ENCODE results near the gene ITPRIPL1.

ITPRIPL1 gene

DNA sequence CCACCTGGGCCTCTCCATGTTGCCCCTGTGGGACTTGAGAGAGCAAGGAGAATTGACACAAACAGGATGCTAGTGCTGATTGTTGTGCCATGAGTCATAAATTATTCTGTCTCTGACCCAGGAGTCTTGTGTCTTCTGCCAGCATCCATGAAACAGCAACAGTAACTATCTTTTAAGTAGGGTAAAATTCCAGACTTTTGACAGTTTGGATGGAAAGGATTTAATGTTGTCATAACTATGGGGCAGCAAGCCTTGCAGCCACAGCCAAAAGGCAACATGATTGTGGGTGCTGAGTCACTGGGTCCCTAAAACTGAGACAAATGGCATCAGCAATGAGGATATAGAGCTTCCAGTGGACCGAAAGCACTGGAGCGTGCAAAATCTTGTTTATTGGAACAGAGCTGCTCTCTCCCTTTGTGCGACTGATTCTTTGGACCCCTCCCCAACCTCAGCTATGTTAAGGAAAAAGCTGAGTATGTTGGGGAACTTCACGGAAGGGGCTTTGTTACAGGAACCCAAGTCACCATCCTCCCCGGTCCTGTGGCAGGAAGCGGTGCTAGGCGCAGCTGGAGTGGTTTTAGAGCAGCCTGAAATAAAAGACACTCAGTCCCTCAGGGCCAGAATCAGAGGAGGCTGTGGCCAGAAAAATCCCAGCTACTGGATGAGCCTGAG, 9.6 kb upstream of the ITPRIPL1 start:
- no peaks in the 10 kb centered on the region for H3K9me3 Mint-ChIP-seq
- peaks cover 9% of the 10 kb centered on the region for H3K36me3 Mint-ChIP-seq (ENCODE audit: low read depth)
- peak; percentile 40 for ATAC-seq
- H3K4me3 Mint-ChIP-seq, result peak overlapping the region; percentile 34
- H3K4me1 Mint-ChIP-seq, result peaks cover 50% of the 10 kb centered on the region
- H3K27me3 Mint-ChIP-seq, result no peaks in the 10 kb centered on the region
- H3K27ac Mint-ChIP-seq, result peak overlapping the region; percentile 69
- peak; percentile 23 for DNase-seq

DNA sequence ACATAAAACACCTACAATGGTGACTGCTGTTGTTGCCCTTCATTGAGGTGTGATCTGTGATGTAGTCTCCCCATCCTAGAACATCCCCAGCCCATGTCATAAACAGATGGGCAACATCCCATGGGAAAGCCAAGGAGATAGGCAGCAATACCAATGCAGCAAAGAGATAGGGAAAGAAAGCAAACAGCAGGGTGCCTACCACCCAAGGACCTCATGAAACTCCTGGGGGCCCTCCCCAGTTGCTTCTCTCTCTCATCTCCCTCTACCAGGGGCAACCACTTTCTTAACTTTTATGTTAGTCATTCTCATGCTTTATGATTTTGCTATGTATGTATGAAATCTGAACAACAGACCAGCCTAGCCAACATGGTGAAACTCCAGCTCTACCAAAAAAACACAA, 8.1 kb upstream of the ITPRIPL1 start:
- Mint-ChIP-seq H3K27me3 (peaks cover under 1% of the 10 kb centered on the region), H3K9me3 (no peaks in the 10 kb centered on the region), H3K4me3 (no peak overlapping the region), H3K4me1 (peaks cover 57% of the 10 kb centered on the region), H3K36me3 (ENCODE audit: low read depth) (peaks cover 9% of the 10 kb centered on the region), H3K27ac (no peak overlapping the region)
- DNase-seq (no peak), ATAC-seq (no peak)

DNA sequence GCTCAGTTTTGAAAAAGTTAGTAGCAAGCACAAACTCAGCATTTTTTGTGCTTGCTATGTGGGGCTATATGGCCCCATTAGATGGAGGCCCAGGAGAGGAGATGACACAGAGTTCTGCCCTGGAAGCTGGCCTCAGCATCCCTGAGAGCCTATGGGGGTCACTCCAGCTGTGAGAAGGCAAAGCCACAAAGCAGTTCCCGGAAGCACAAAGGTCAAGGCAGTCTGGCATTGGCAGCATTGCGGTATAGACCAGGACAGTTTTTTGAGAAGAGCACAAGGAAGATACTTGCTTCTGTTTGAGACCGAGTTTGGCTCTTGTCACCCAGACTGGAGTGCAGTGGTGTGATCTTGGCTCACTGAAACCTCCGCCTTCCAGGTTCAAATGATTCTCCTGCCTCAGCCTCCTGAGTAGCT, 7.5 kb upstream of the ITPRIPL1 start:
- Mint-ChIP-seq H3K27ac (no peak overlapping the region), H3K9me3 (no peaks in the 10 kb centered on the region), H3K4me1 (peaks cover 57% of the 10 kb centered on the region), H3K4me3 (peak overlapping the region; percentile 32), H3K36me3 (ENCODE audit: low read depth) (peaks cover 9% of the 10 kb centered on the region), H3K27me3 (peaks cover 2% of the 10 kb centered on the region)
- ATAC-seq, result no peak
- no peak for DNase-seq

DNA sequence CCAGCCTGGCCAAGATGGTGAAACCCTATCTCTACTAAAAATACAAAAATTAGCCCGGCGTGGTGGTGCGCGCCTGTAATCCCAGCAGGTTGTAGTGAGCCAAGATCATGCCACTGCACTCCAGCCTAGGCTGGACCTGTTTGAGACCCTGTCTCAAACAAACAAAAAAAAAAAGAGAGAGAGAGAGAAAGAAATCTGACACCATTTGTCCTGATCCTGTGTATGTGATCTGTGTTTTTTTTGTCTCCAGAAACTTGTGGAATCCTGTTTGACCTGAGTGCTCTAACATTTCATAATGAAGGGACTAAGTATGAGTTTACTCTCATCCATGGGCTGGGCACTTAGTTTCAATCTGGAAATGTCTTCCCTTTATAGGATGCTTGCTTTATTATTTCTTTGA, 6.4 kb upstream of the ITPRIPL1 start:
- Mint-ChIP-seq H3K4me3 (peak overlapping the region; percentile 7), H3K27me3 (peaks cover 2% of the 10 kb centered on the region), H3K27ac (peak overlapping the region; percentile 16), H3K9me3 (no peaks in the 10 kb centered on the region), H3K36me3 (ENCODE audit: low read depth) (peaks cover 9% of the 10 kb centered on the region), H3K4me1 (peaks cover 65% of the 10 kb centered on the region)
- no peak for DNase-seq
- no peak for ATAC-seq

DNA sequence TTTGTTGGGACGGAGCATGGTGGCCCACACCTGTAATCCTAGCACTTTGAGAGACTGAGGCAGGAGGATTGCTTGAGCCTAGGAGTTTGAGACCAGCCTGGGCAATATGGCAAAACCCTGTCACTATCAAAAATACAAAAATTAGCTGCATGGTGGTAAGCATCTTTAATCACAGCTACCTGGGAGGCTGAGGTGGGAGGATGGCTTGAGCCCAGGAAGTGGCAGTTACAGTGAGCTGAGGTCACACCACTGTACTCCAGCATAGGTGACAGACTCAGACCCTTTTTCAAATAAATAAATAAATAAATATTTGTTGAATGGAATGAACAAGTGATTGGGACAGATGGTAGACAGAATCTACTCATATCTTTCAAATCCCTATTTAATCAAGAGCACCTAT, 5.7 kb upstream of the ITPRIPL1 start:
- Mint-ChIP-seq H3K9me3 (no peaks in the 10 kb centered on the region), H3K36me3 (ENCODE audit: low read depth) (peaks cover 9% of the 10 kb centered on the region), H3K27ac (peak overlapping the region; percentile 16), H3K4me1 (peaks cover 70% of the 10 kb centered on the region), H3K27me3 (peaks cover 2% of the 10 kb centered on the region), H3K4me3 (peak overlapping the region; percentile 7)
- ATAC-seq (no peak), DNase-seq (no peak)

- Mint-ChIP-seq H3K27me3 (peaks cover 2% of the 10 kb centered on the region), H3K4me3 (peak overlapping the region; percentile 81), H3K36me3 (ENCODE audit: low read depth) (peaks cover 9% of the 10 kb centered on the region), H3K4me1 (peaks cover 73% of the 10 kb centered on the region), H3K27ac (peak overlapping the region; percentile 80), H3K9me3 (no peaks in the 10 kb centered on the region)
- ATAC-seq (no peak), DNase-seq (no peak)
Measured at GRCh38 chr2:96320326-96320725, 4.8 kb upstream of the ITPRIPL1 start.

DNA sequence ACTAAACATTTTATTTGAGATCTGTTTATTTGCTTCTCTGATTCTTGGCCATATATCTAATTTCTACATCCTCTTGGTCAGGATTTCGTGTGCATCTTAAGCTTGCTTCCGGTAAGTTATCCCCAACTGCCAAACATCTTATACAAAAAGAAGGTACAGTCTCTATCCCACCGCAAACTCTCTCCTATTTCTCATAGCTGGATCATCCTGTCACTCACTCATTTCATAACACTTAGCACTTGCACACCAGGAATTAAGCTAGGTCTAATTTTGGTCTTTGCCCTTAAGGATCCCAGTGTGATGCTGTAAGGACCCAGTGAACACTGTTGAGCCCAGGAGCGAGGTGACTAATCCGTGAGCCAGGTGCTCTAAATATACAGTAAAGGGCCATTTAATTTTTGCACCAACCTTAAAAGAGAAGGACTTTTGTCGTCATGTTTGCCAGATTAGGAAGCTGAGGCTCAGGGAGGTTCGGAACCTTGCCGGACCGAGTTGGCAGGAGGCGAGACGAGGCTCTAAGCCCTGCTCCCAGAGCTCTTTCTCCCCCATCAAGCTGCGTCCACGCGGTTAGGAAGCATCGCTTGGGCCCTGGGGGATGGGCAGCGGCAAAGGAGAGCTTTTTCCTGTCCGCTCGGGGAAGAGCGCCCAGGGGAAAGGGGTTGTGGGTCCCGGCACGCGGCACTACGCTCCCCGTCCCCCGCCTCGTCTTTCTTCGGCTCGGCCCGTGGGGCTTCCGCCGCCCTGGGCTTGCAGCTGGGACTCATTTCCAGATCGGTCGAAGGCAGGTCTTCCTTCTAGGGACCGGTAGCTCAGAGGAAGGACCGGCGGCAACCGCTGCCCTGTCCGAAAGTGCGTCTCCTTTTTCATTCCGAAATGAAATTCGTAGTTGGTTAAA, 4.1 kb upstream of the ITPRIPL1 start:
- peak overlapping the region; percentile 80 for H3K27ac Mint-ChIP-seq
- peak overlapping the region; percentile 81 for H3K4me3 Mint-ChIP-seq
- H3K36me3 Mint-ChIP-seq (ENCODE audit: low read depth), result peaks cover 15% of the 10 kb centered on the region
- DNase-seq, result peak; percentile 44
- peaks cover 73% of the 10 kb centered on the region for H3K4me1 Mint-ChIP-seq
- peak; percentile 10 for ATAC-seq
- H3K27me3 Mint-ChIP-seq, result peaks cover 2% of the 10 kb centered on the region
- no peaks in the 10 kb centered on the region for H3K9me3 Mint-ChIP-seq

DNA sequence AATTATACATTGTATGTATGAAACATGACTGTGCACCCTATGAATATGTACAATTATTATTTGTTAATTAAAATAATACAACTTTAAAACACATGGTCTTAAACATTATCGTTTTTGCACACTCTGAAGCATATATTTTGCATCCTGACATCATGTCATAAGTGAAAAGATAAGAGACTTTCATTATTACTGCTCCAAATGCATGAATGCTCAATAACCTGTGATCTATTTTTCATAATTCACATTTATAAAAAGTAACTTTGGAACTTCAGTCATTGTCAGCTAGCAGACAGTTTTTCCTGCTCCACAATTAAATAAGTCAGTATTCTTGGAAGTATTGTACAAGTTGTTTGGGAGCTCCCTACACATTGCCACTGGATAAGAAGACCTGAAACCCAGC, 1.3 kb upstream of the ITPRIPL1 start:
- DNase-seq (no peak), ATAC-seq (no peak)
- H3K27me3 Mint-ChIP-seq, result peaks cover 2% of the 10 kb centered on the region
- peaks cover 35% of the 10 kb centered on the region for H3K36me3 Mint-ChIP-seq (ENCODE audit: low read depth)
- H3K27ac Mint-ChIP-seq, result peak overlapping the region; percentile 89
- no peak overlapping the region for H3K4me3 Mint-ChIP-seq
- no peaks in the 10 kb centered on the region for H3K9me3 Mint-ChIP-seq
- peaks cover 74% of the 10 kb centered on the region for H3K4me1 Mint-ChIP-seq

- Mint-ChIP-seq H3K4me3 (peak overlapping the region; percentile 98), H3K27ac (peak overlapping the region; percentile 89), H3K36me3 (ENCODE audit: low read depth) (peaks cover 38% of the 10 kb centered on the region), H3K9me3 (no peaks in the 10 kb centered on the region), H3K4me1 (peaks cover 72% of the 10 kb centered on the region), H3K27me3 (peaks cover 2% of the 10 kb centered on the region)
- ATAC-seq, result peak; percentile 8
- DNase-seq, result peak; percentile 45
Measured at GRCh38 chr2:96324721-96325040, 436 bp upstream of the ITPRIPL1 start.

- no peaks in the 10 kb centered on the region for H3K9me3 Mint-ChIP-seq
- H3K4me1 Mint-ChIP-seq, result peaks cover 63% of the 10 kb centered on the region
- H3K27me3 Mint-ChIP-seq, result peaks cover 2% of the 10 kb centered on the region
- ATAC-seq (peak; percentile 18), DNase-seq (peak; percentile 36)
- H3K4me3 Mint-ChIP-seq, result peak overlapping the region; percentile 98
- peak overlapping the region; percentile 88 for H3K27ac Mint-ChIP-seq
- peaks cover 38% of the 10 kb centered on the region for H3K36me3 Mint-ChIP-seq (ENCODE audit: low read depth)
Measured at GRCh38 chr2:96325884-96326255, 753 bp downstream of the ITPRIPL1 start.

DNA sequence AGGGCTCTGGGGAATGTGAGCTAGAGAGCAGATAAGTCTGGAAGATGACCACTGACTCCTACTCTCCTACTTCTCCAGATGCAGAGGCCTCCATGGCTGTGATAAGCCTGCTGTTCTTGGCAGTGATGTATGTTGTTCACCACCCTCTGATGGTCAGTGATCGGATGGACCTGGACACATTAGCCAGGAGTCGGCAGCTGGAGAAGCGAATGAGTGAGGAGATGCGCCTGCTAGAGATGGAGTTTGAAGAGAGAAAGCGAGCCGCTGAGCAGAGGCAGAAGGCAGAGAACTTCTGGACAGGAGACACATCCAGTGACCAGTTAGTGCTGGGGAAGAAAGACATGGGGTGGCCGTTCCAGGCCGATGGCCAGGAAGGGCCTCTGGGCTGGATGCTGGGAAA, 1.4 kb downstream of the ITPRIPL1 start:
- Mint-ChIP-seq H3K9me3 (no peaks in the 10 kb centered on the region), H3K36me3 (ENCODE audit: low read depth) (peaks cover 41% of the 10 kb centered on the region), H3K27ac (no peak overlapping the region), H3K4me3 (peak overlapping the region; percentile 98), H3K27me3 (peaks cover 2% of the 10 kb centered on the region), H3K4me1 (peaks cover 58% of the 10 kb centered on the region)
- ATAC-seq (no peak), DNase-seq (no peak)

DNA sequence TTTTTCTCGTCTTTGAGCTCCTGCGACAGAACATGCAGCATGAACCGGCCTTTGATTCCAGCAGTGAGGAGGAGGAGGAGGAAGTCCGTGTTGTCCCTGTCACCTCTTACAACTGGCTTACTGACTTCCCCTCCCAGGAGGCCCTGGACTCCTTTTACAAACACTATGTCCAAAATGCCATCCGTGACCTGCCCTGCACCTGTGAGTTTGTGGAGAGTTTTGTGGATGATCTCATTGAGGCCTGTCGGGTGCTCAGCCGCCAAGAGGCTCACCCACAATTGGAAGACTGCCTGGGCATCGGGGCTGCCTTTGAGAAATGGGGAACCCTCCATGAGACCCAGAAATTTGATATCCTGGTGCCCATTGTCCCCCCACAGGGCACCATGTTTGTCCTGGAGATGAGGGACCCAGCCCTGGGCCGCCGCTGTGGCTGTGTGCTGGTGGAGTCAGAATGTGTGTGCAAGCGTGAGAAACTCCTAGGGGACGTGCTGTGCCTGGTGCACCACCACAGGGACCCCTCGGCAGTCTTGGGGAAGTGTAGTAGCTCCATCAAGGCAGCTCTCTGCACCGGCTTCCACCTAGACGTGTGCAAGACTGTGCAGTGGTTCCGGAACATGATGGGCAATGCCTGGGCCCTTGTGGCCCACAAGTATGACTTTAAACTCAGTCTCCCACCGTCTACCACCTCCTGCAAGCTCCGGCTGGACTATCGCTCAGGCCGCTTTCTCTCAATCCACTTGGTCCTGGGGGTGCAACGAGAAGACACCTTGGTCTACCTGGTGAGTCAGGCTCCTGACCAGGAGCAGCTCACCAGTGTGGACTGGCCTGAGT, 2.1 kb downstream of the ITPRIPL1 start:
- Mint-ChIP-seq H3K9me3 (no peaks in the 10 kb centered on the region), H3K4me3 (peak overlapping the region; percentile 98), H3K27me3 (no peaks in the 10 kb centered on the region), H3K27ac (no peak overlapping the region), H3K36me3 (ENCODE audit: low read depth) (peaks cover 41% of the 10 kb centered on the region), H3K4me1 (peaks cover 54% of the 10 kb centered on the region)
- ATAC-seq (no peak), DNase-seq (no peak)

GRCh38 chr2:96329456-96329855, 4.3 kb downstream of the ITPRIPL1 start:
- H3K9me3 Mint-ChIP-seq, result no peaks in the 10 kb centered on the region
- no peaks in the 10 kb centered on the region for H3K27me3 Mint-ChIP-seq
- DNase-seq, result no peak
- peaks cover 41% of the 10 kb centered on the region for H3K36me3 Mint-ChIP-seq (ENCODE audit: low read depth)
- H3K4me3 Mint-ChIP-seq, result no peak overlapping the region
- no peak overlapping the region for H3K27ac Mint-ChIP-seq
- peaks cover 49% of the 10 kb centered on the region for H3K4me1 Mint-ChIP-seq
- no peak for ATAC-seq

GRCh38 chr2:96329874-96330273, 4.8 kb downstream of the ITPRIPL1 start:
- no peaks in the 10 kb centered on the region for H3K27me3 Mint-ChIP-seq
- no peak overlapping the region for H3K4me3 Mint-ChIP-seq
- DNase-seq (no peak), ATAC-seq (no peak)
- peaks cover 41% of the 10 kb centered on the region for H3K36me3 Mint-ChIP-seq (ENCODE audit: low read depth)
- peaks cover 49% of the 10 kb centered on the region for H3K4me1 Mint-ChIP-seq
- no peaks in the 10 kb centered on the region for H3K9me3 Mint-ChIP-seq
- no peak overlapping the region for H3K27ac Mint-ChIP-seq

Measured in activated naive CD8-positive, alpha-beta T cell treated with anti-CD3 and anti-CD28 coated beads, Interleukin-2, amount 50 U/mL, for 24 hours (primary cell).